Heart right ventricle (tissue), 16 donors: Measurements from ENCODE around the gene CYB5R3. TPM values are rescaled to one million over a fixed set of nuclear protein-coding genes. Genes with fewer than 3 reads are reported as not detected.

Experiments used
- ATAC-seq, 8 donors: fragments of 200-7000 bp; cut with Tn5 transposase; one replicate each; pipeline ENCODE4 v1.9.1; 2020; ENCODE audit warnings: mild to moderate bottlenecking in 8 of 8, moderate library complexity in 8 of 8, moderate number of reproducible peaks in 1 of 8
- DNase-seq, 2 donors: peaks; one replicate each; pipeline ENCODE4 v3.0.0-alpha.2; 2020
- H3K27ac ChIP-seq, 10 donors: fragments of 200-600 bp; sonication (generic) in 2 of 10; one replicate each; pipeline versions ENCODE4 v1.5.0 to v1.8.0; 2020 to 2022; ENCODE audit warnings: mild to moderate bottlenecking in 3 of 10
- H3K27me3 ChIP-seq, 7 donors: fragments of 200-600 bp; one replicate each; pipeline ENCODE4 v1.8.0; 2021 to 2022; ENCODE audit warnings: mild to moderate bottlenecking in 2 of 7
- H3K36me3 ChIP-seq, 9 donors: fragments of 200-600 bp; sonication (generic) in 1 of 9; one replicate each; pipeline versions ENCODE4 v1.5.0 to v1.8.0; 2020 to 2022; ENCODE audit warnings: mild to moderate bottlenecking in 2 of 9
- H3K4me1 ChIP-seq, 9 donors: fragments of 200-600 bp; sonication (generic) in 1 of 9; one replicate each; pipeline versions ENCODE4 v1.5.0 to v1.8.0; 2020 to 2022; ENCODE audit warnings: mild to moderate bottlenecking in 4 of 9
- H3K4me3 ChIP-seq, 10 donors: fragments of 200-600 bp; sonication (generic) in 2 of 10; one replicate each; pipeline versions ENCODE4 v1.5.0 to v1.8.0; 2020 to 2022; ENCODE audit warnings: mild to moderate bottlenecking in 7 of 10, moderate library complexity in 2 of 10
- H3K9me3 ChIP-seq, 11 donors: fragments of 200-600 bp in 10 of 11; sonication (generic) in 2 of 11; one replicate each; pipeline versions ENCODE4 v1.5.0 to v1.8.0; 2013 to 2022; ENCODE audit warnings: mild to moderate bottlenecking in 2 of 11, control low read depth in 1 of 11, moderate library complexity in 1 of 11
- WGBS, 2 donors: extraction: QIAGEN DNeasy Blood & Tissue Kit; methylation state at CpG; one replicate each; pipeline ENCODE4 v1.1.7; 2013; ENCODE audit warnings: inconsistent platforms in 1 of 2; 5-methylcytosine and 5-hydroxymethylcytosine counted together
- intact Hi-C, 10 donors: fragments of 100-400 bp; cut with DNase I; formaldehyde crosslinking; loops; one replicate each; pipeline versions ENCODE4 v1.11.1 to v1.14.2; 2022
- polyA plus RNA-seq, 2 donors: library from polyadenylated mRNA; stranded (reverse); fragments of 200-250 nt; gene quantifications; one replicate each; pipeline ENCODE4 v1.2.3, GENCODE V29; 2013
- total RNA-seq, 10 donors: library from RNA; stranded (reverse); fragmentation: NEBNext Ultra II Directional in 3 of 10; extraction: Animal tissue kit (Norgen Biotek cat#: 25700) in 3 of 10; gene quantifications; one replicate each; pipeline versions ENCODE4 v1.2.1 to v1.2.4, GENCODE V29; 2021 to 2023
- TF ChIP-seq, protein P1 (sequence below), 9 donors: fragments of 200-600 bp; sonication (generic) in 2 of 9; IDR thresholded peaks; one replicate each; pipeline versions ENCODE4 v1.5.0 to v1.8.0; 2021 to 2022; ENCODE audit warnings: antibody characterized with exemption in 9 of 9, mild to moderate bottlenecking in 5 of 9, moderate library complexity in 1 of 9
- donor health status: Arrhythmogenic right ventricular cardiomyopathy.
- donor health status: ischemic (EF 13 %, LVEDD 7.1; RV severe dilation, severe dysfunction).
- donor health status: healthy with polysubstance abuse.
- donor health status: DM: no; HTN: yes; CAD: no.
- donor health status: DM: no; HTN: no; CAD: no.
- donor health status: ischemic (EF 25% LVEDD 6.9; RV normal size, moderate dysfunction).
- donor health status: ischemic (EF 25% LVEDD 5.7; RV mildly dilated, moderate dysfunction).
- donor health status: healthy.
- donor health status: DM: yes; HTN: yes; CAD: no.
- donor health status: Ischemic cardiomyopathy.
- donor health status: ischemic (EF 35%, LVEDD 5.7; RV mildly dilated, moderate dysfunction).
- donor health status: nonischemic (EF 11% LVEDD 7.7; RV severe dilation, severe dysfunction).
- donor health status: DM: yes; HTN: yes; CAD: no.
- donor health status: PGD.
- donor health status: ischemic (EF 29% LVEDD 5.4; RV normal size, mild dysfunction).
- donor health status: nonischemic (EF 23%, LVEDD 6.1; RV moderate dilation, normal function).

The CYB5R3 gene
- total and polyA plus RNA-seq, 12 donors: 91.9 to 633 (median 310) TPM

GRCh38 chr22:42613872-42614301 is 35.3 kb downstream of the CYB5R3 start:
- WGBS, 2 donors: 0 to 1% methylated on average over 10 of the region's 10 CpGs
- TF ChIP-seq, protein P1, sequence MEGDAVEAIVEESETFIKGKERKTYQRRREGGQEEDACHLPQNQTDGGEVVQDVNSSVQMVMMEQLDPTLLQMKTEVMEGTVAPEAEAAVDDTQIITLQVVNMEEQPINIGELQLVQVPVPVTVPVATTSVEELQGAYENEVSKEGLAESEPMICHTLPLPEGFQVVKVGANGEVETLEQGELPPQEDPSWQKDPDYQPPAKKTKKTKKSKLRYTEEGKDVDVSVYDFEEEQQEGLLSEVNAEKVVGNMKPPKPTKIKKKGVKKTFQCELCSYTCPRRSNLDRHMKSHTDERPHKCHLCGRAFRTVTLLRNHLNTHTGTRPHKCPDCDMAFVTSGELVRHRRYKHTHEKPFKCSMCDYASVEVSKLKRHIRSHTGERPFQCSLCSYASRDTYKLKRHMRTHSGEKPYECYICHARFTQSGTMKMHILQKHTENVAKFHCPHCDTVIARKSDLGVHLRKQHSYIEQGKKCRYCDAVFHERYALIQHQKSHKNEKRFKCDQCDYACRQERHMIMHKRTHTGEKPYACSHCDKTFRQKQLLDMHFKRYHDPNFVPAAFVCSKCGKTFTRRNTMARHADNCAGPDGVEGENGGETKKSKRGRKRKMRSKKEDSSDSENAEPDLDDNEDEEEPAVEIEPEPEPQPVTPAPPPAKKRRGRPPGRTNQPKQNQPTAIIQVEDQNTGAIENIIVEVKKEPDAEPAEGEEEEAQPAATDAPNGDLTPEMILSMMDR (IDR thresholded peaks at IDR 0.05): no peak
- peak overlapping the region; percentile 57 to 93 (median 84) for H3K4me3 ChIP-seq
- intact Hi-C loops: loop anchor here in 2 of 10 donors (2.0 to 10.0 kb wide), 2 partner anchors 31 to 99 kb away; partner anchors contain the start of gene RRP7A (in 1 of the 2)
- no peaks in the 10 kb centered on the region for H3K27me3 ChIP-seq
- no peaks in the 10 kb centered on the region for H3K9me3 ChIP-seq
- H3K36me3 ChIP-seq: peaks cover 0 to 27% (median 4%) of the 10 kb centered on the region in 9 donors
- peaks cover 10 to 77% (median 67%) of the 10 kb centered on the region in 9 donors for H3K4me1 ChIP-seq
- DNase-seq (no peak), ATAC-seq (no peak)
- H3K27ac ChIP-seq: peak overlapping the region; percentile 79 to 99 (median 97)

DNA sequence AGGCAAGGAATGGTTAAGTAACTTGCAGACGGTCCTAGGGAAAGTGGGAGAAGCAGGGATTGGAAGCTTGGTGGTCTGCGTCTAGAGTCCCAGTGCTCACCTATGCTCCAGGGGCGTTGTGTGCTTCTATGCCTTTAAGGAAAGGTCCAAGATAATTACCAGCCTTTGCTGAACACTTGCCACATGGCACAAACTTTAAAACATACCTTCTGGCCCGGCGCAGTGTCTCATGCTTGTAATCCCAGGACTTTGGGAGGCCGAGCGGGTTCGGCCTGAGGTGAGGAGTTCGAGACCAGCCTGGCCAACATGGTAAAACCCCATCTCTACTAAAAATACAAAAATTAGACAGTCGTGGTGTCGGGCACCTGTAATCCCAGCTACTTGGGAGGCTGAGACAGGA is 36.9 kb downstream of the CYB5R3 start:
- DNase-seq (no peak), ATAC-seq (no peak)
- Histone ChIP-seq H3K36me3 (peaks cover 0 to 32% (median 4%) of the 10 kb centered on the region in 9 donors), H3K27ac (peak overlapping the region in 4 of 10 donors; percentile 12 to 99 (median 93)), H3K27me3 (no peaks in the 10 kb centered on the region), H3K4me3 (peak overlapping the region in 1 of 10 donors; percentile 83), H3K9me3 (no peaks in the 10 kb centered on the region), H3K4me1 (peaks cover 12 to 83% (median 74%) of the 10 kb centered on the region in 9 donors)
- 78 to 80% methylated on average over 11 of the region's 11 CpGs for WGBS, 2 donors
- TF ChIP-seq, protein P1 (IDR thresholded peaks at IDR 0.05): no peak
- intact Hi-C loops: loop anchor here in 1 of 10 donors (10.0 kb wide), 1 partner anchor 98 kb away; the partner anchor contains the start of gene RRP7A

DNA sequence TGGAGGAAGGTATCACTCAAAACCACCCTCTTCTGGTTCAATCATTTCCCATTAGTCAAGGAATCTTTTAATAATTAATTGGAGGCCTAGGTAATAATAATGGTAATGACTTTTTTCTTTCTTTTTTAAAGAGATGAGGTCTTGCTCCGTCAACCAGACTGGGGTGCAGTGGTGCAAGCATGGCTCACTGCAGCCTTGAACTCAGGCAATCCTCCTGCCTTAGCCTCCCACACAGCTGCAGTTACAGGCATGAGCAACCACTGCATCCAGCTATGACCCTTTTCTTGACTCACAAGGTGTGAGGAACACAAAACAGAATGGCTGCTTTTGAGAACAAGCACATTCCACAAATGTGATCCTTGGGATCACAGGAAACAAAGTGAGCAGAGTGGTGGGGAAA is 38.1 kb downstream of the CYB5R3 start:
- 86 to 96% methylated on average over 1 of the region's 1 CpG for WGBS, 2 donors
- H3K27ac ChIP-seq: peak overlapping the region in 2 of 10 donors; percentile 7 to 74
- intact Hi-C loops: loop anchor here in 1 of 10 donors (10.0 kb wide), 1 partner anchor 96 kb away; the partner anchor contains the start of gene RRP7A
- TF ChIP-seq, protein P1 (IDR thresholded peaks at IDR 0.05): no peak
- DNase-seq (no peak), ATAC-seq (no peak)
- peaks cover 12 to 73% (median 68%) of the 10 kb centered on the region in 9 donors for H3K4me1 ChIP-seq
- no peak overlapping the region for H3K4me3 ChIP-seq
- H3K9me3 ChIP-seq: no peaks in the 10 kb centered on the region
- no peaks in the 10 kb centered on the region for H3K27me3 ChIP-seq
- peaks cover 0 to 43% (median 4%) of the 10 kb centered on the region in 9 donors for H3K36me3 ChIP-seq

- H3K27me3 ChIP-seq: no peaks in the 10 kb centered on the region
- WGBS, 2 donors: 56 to 65% methylated on average over 5 of the region's 5 CpGs
- H3K4me3 ChIP-seq: no peak overlapping the region
- no peak for ATAC-seq
- H3K27ac ChIP-seq: peak overlapping the region in 6 of 10 donors; percentile 33 to 74 (median 65)
- intact Hi-C loops: loop anchor here in 1 of 10 donors (10.0 kb wide), 1 partner anchor 95 kb away; the partner anchor contains the start of gene RRP7A
- TF ChIP-seq, protein P1 (IDR thresholded peaks at IDR 0.05): no peak
- no peaks in the 10 kb centered on the region for H3K9me3 ChIP-seq
- H3K4me1 ChIP-seq: peaks cover 12 to 70% (median 65%) of the 10 kb centered on the region in 9 donors
- DNase-seq: no peak
- H3K36me3 ChIP-seq: peaks cover 0 to 52% (median 4%) of the 10 kb centered on the region in 9 donors
Observed at GRCh38 chr22:42610186-42610585, 39.0 kb downstream of the CYB5R3 start.
